ENCODE results near the gene DOK4.

DOK4 gene

GRCh38 chr16:57485916-57486857 lies at the start of gene DOK4:
TSS of gene DOK4 (minus strand) at chr16:57486493. CDS start at chr16:57479507, 6,986 bp downstream.
- no peak for FAIRE-seq

GRCh38 chr16:57535680-57536305 lies 49.5 kb upstream of the DOK4 start:
- FAIRE-seq = no peak

GRCh38 chr16:57534881-57535658 lies 48.8 kb upstream of the DOK4 start:
- FAIRE-seq = no peak

GRCh38 chr16:57534337-57534880 lies 48.1 kb upstream of the DOK4 start:
- FAIRE-seq = no peak

GRCh38 chr16:57533431-57534336 lies 47.4 kb upstream of the DOK4 start:
- no peak for FAIRE-seq

GRCh38 chr16:57532266-57532625 lies 46.0 kb upstream of the DOK4 start:
- FAIRE-seq = no peak

- FAIRE-seq = no peak
These were observed 45.5 kb upstream of the DOK4 start for GRCh38 chr16:57531635-57532265.

GRCh38 chr16:57531253-57531575 lies 44.9 kb upstream of the DOK4 start:
- FAIRE-seq = no peak

- no peak for FAIRE-seq
These were observed 44.4 kb upstream of the DOK4 start for GRCh38 chr16:57530522-57531252.

- no peak for FAIRE-seq
These were observed 43.8 kb upstream of the DOK4 start for GRCh38 chr16:57530104-57530521.

- FAIRE-seq = no peak
These were observed 43.3 kb upstream of the DOK4 start for GRCh38 chr16:57529391-57530103.

- no peak for FAIRE-seq
These were observed 42.5 kb upstream of the DOK4 start for GRCh38 chr16:57528499-57529390.

GRCh38 chr16:57527610-57528360 lies 41.5 kb upstream of the DOK4 start:
- FAIRE-seq = no peak

- no peak for FAIRE-seq
These were observed 40.7 kb upstream of the DOK4 start for GRCh38 chr16:57527027-57527426.

GRCh38 chr16:57526498-57526897 lies 40.2 kb upstream of the DOK4 start:
- FAIRE-seq = no peak

GRCh38 chr16:57525761-57526160 lies 39.5 kb upstream of the DOK4 start:
- FAIRE-seq = no peak

- FAIRE-seq = no peak
These were observed 36.7 kb upstream of the DOK4 start for GRCh38 chr16:57522960-57523359.

GRCh38 chr16:57519796-57520360 lies 33.6 kb upstream of the DOK4 start:
- no peak for FAIRE-seq

Measured in islet of Langerhans (tissue), 1 donor.